GM21390 (cell line): ENCODE measurements around the gene FOLR2.
"Not testable (repeated sequence)": the region's sequence is repeated elsewhere in the genome, so short reads cannot be mapped to it uniquely, and the experiment has no call there.

Experiments
- ATAC-seq: cut with Tn5 transposase; IDR thresholded peaks from one replicate; pipeline ENCODE4 v1.9.1; 2021; ENCODE audit not compliant: unreplicated experiment

The FOLR2 gene

GRCh38 chr11:72266960-72267359, 50.4 kb downstream of the FOLR2 start:
- not testable (repeated sequence) for ATAC-seq

- ATAC-seq: no peak
Observed at GRCh38 chr11:72267956-72268617, 51.5 kb downstream of the FOLR2 start.
